HepG2 (cell line): Measurements from ENCODE around the gene SCP2. TPM values are rescaled to one million over a fixed set of nuclear protein-coding genes. Genes with fewer than 3 reads are reported as not detected.

Source experiments
- AGO1 ChIP-seq: fragments of 200-400 bp; formaldehyde crosslinking; IDR thresholded peaks from 2 replicates; pipeline ENCODE4 v1.6.1; 2017; ENCODE audit warnings: mild to moderate bottlenecking, low read depth, low read length, moderate library complexity; ENCODE audit not compliant: poor library complexity, severe bottlenecking
- ATF1 ChIP-seq: IDR thresholded peaks from 2 replicates; pipeline ENCODE4 v1.6.1; 2016; ENCODE audit warnings: mild to moderate bottlenecking, control low read depth
- BCL6 ChIP-seq: IDR thresholded peaks from 2 replicates; pipeline ENCODE4 v1.6.1; 2016; ENCODE audit warnings: missing genetic modification reagents, missing compliant biosample characterization
- DNMT3B ChIP-seq: conservative IDR thresholded peaks from 2 replicates; pipeline ENCODE4 v1.6.1; 2016; ENCODE audit warnings: missing biosample characterization, control low read depth
- KAT7 ChIP-seq: IDR thresholded peaks from 2 replicates; pipeline ENCODE4 v1.6.1; 2018; ENCODE audit warnings: borderline replicate concordance, missing compliant biosample characterization
- KDM2A ChIP-seq: sonication (generic); formaldehyde crosslinking; IDR thresholded peaks from 2 replicates; pipeline ENCODE4 v1.4.0; 2020; ENCODE audit warnings: low read depth, missing genetic modification reagents, borderline replicate concordance
- KDM5A ChIP-seq: fragments of 200-600 bp; sonication (generic); IDR thresholded peaks from 2 replicates; pipeline ENCODE4 v1.7.0; 2018; ENCODE audit warnings: antibody characterized with exemption, mild to moderate bottlenecking, low read length, borderline replicate concordance
- NCOA5 ChIP-seq: sonication (generic); formaldehyde crosslinking; IDR thresholded peaks from 2 replicates; pipeline ENCODE4 v1.4.0; 2020; ENCODE audit warnings: missing genetic modification reagents
- PRPF4 ChIP-seq: fragments of 200-400 bp; formaldehyde crosslinking; IDR thresholded peaks from 2 replicates; pipeline ENCODE4 v1.6.1; 2016; ENCODE audit warnings: low read length, low read depth; ENCODE audit not compliant: poor library complexity, severe bottlenecking
- RARA ChIP-seq: IDR thresholded peaks from 2 replicates; pipeline ENCODE4 v1.6.1; 2016; ENCODE audit warnings: missing genetic modification reagents, missing compliant biosample characterization
- RBFOX2 ChIP-seq: fragments of 200-400 bp; formaldehyde crosslinking; IDR thresholded peaks from 2 replicates; pipeline ENCODE4 v1.6.1; 2017; ENCODE audit warnings: low read depth, mild to moderate bottlenecking, low read length
- ZBTB7B ChIP-seq: sonication (generic); formaldehyde crosslinking; IDR thresholded peaks from 2 replicates; pipeline ENCODE4 v1.4.0; 2020; ENCODE audit warnings: missing genetic modification reagents
- ZIK1 ChIP-seq: sonication (generic); formaldehyde crosslinking; IDR thresholded peaks from 2 replicates; pipeline ENCODE4 v1.5.0; 2020; ENCODE audit warnings: mild to moderate bottlenecking, low read depth, missing genetic modification reagents, borderline replicate concordance
- polyA plus RNA-seq, 8 experiments: library from polyadenylated mRNA; depleted of rRNA in 3 of 8; stranded (reverse) in 7 of 8; unstranded in 1 of 8; fragments of >200 nt; fragmentation: Illumina TruSeq in 4 of 8; extraction: Trizol in 4 of 8; gene quantifications; 2 replicates each; pipeline versions ENCODE4 v1.2.1 to v1.2.3, GENCODE V29; 2011 to 2016; ENCODE audit warnings: low read depth in 4 of 8, missing spikeins in 1 of 8, mixed read lengths in 1 of 8; ENCODE audit not compliant: insufficient read depth in 1 of 8
- total RNA-seq, 5 experiments: library from RNA; depleted of rRNA; stranded (reverse); fragments of >200 nt; fragmentation: Illumina TruSeq; extraction: Trizol; gene quantifications; 2 replicates each; pipeline ENCODE4 v1.2.3, GENCODE V29; 2016; ENCODE audit warnings: low read depth in 1 of 5
- TF ChIP-seq, protein P1 (sequence below): sonication (generic); formaldehyde crosslinking; IDR thresholded peaks from 2 replicates; pipeline ENCODE4 v1.5.0; 2020; ENCODE audit warnings: missing genetic modification reagents
- TF ChIP-seq, protein P2 (sequence below): IDR thresholded peaks from 2 replicates; pipeline ENCODE4 v1.6.1; 2016; ENCODE audit warnings: low read depth, control low read depth
- TF ChIP-seq, protein P3 (sequence below): sonication (generic); formaldehyde crosslinking; IDR thresholded peaks from 2 replicates; pipeline ENCODE4 v1.9.0; 2021; ENCODE audit warnings: missing genetic modification reagents, mild to moderate bottlenecking, borderline replicate concordance
- TF ChIP-seq, protein P4 (sequence below): IDR thresholded peaks from 2 replicates; pipeline ENCODE4 v1.6.1; 2016; ENCODE audit warnings: missing genetic modification reagents, missing compliant biosample characterization
- TF ChIP-seq, protein P5 (sequence below): sonication (generic); formaldehyde crosslinking; IDR thresholded peaks from 2 replicates; pipeline ENCODE4 v1.8.0; 2023; ENCODE audit warnings: mild to moderate bottlenecking, missing genetic modification reagents
- TF ChIP-seq, protein P6 (sequence below): sonication (generic); formaldehyde crosslinking; IDR thresholded peaks from 2 replicates; pipeline ENCODE4 v1.4.0; 2020; ENCODE audit warnings: missing genetic modification reagents

The SCP2 gene
- total and polyA plus RNA-seq, 2 of the 13 experiments (the other 11 are each of a cell fraction or from before 2014, with no cell fraction given), result 59.0 to 133 TPM

DNA sequence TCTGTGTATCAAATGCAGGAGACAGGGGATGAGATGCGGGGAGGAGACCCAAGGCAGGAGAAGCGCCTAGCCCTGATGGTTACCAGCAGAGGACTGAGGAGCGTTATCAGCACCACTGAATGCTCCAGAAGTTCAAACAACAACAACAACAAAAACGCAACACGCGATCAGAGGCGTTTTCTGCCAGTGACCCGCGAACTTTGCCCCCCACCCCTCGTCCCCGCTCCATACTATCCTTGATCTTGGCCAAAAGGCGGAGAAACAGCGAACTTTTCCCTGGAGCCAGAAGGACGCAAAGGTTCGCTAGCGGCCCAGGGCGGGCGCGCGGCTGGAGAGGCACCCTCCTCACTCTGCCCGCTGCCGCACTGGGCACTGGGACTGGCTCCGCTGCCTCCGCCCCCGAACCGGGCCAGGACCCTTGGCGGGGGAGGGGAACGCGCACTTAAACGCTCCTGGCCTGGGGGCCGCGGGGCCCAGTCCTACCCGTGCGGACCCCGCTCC is 6.2 kb upstream of the SCP2 start (continued):
- TF ChIP-seq, protein P1, sequence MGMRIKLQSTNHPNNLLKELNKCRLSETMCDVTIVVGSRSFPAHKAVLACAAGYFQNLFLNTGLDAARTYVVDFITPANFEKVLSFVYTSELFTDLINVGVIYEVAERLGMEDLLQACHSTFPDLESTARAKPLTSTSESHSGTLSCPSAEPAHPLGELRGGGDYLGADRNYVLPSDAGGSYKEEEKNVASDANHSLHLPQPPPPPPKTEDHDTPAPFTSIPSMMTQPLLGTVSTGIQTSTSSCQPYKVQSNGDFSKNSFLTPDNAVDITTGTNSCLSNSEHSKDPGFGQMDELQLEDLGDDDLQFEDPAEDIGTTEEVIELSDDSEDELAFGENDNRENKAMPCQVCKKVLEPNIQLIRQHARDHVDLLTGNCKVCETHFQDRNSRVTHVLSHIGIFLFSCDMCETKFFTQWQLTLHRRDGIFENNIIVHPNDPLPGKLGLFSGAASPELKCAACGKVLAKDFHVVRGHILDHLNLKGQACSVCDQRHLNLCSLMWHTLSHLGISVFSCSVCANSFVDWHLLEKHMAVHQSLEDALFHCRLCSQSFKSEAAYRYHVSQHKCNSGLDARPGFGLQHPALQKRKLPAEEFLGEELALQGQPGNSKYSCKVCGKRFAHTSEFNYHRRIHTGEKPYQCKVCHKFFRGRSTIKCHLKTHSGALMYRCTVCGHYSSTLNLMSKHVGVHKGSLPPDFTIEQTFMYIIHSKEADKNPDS (CRISPR knock-in tag), result no peak
- TF ChIP-seq BCL6 (CRISPR knock-in tag), result peak; percentile 8; the same call in 1 of the 2 replicates
- no peak for TF ChIP-seq AGO1
- no peak for TF ChIP-seq KDM5A
- TF ChIP-seq ZBTB7B (CRISPR knock-in tag), result no peak
- TF ChIP-seq, protein P2, sequence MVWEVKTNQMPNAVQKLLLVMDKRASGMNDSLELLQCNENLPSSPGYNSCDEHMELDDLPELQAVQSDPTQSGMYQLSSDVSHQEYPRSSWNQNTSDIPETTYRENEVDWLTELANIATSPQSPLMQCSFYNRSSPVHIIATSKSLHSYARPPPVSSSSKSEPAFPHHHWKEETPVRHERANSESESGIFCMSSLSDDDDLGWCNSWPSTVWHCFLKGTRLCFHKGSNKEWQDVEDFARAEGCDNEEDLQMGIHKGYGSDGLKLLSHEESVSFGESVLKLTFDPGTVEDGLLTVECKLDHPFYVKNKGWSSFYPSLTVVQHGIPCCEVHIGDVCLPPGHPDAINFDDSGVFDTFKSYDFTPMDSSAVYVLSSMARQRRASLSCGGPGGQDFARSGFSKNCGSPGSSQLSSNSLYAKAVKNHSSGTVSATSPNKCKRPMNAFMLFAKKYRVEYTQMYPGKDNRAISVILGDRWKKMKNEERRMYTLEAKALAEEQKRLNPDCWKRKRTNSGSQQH (CRISPR knock-in tag), result no peak
- TF ChIP-seq, protein P3, sequence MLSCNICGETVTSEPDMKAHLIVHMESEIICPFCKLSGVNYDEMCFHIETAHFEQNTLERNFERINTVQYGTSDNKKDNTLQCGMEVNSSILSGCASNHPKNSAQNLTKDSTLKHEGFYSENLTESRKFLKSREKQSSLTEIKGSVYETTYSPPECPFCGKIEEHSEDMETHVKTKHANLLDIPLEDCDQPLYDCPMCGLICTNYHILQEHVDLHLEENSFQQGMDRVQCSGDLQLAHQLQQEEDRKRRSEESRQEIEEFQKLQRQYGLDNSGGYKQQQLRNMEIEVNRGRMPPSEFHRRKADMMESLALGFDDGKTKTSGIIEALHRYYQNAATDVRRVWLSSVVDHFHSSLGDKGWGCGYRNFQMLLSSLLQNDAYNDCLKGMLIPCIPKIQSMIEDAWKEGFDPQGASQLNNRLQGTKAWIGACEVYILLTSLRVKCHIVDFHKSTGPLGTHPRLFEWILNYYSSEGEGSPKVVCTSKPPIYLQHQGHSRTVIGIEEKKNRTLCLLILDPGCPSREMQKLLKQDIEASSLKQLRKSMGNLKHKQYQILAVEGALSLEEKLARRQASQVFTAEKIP, result no peak
- no peak for TF ChIP-seq KAT7 (CRISPR knock-in tag)
- no peak for TF ChIP-seq ATF1 (CRISPR knock-in tag)
- TF ChIP-seq KDM2A (CRISPR knock-in tag), result no peak
- no peak for TF ChIP-seq ZIK1 (CRISPR knock-in tag)
- peak; percentile 75 for TF ChIP-seq RBFOX2
- no peak for TF ChIP-seq PRPF4
- no peak for TF ChIP-seq DNMT3B
- TF ChIP-seq RARA (CRISPR knock-in tag), result 0 out of 2 replicates have a peak, but pooled peaks have one; percentile 9
- TF ChIP-seq, protein P4, sequence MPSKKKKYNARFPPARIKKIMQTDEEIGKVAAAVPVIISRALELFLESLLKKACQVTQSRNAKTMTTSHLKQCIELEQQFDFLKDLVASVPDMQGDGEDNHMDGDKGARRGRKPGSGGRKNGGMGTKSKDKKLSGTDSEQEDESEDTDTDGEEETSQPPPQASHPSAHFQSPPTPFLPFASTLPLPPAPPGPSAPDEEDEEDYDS (CRISPR knock-in tag), result no peak
- TF ChIP-seq, protein P5, sequence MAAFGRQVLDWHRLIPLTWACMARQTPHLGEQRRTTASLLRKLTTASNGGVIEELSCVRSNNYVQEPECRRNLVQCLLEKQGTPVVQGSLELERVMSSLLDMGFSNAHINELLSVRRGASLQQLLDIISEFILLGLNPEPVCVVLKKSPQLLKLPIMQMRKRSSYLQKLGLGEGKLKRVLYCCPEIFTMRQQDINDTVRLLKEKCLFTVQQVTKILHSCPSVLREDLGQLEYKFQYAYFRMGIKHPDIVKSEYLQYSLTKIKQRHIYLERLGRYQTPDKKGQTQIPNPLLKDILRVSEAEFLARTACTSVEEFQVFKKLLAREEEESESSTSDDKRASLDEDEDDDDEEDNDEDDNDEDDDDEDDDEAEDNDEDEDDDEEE (CRISPR knock-in tag), result no peak
- no peak for TF ChIP-seq NCOA5 (CRISPR knock-in tag)
- TF ChIP-seq, protein P6, sequence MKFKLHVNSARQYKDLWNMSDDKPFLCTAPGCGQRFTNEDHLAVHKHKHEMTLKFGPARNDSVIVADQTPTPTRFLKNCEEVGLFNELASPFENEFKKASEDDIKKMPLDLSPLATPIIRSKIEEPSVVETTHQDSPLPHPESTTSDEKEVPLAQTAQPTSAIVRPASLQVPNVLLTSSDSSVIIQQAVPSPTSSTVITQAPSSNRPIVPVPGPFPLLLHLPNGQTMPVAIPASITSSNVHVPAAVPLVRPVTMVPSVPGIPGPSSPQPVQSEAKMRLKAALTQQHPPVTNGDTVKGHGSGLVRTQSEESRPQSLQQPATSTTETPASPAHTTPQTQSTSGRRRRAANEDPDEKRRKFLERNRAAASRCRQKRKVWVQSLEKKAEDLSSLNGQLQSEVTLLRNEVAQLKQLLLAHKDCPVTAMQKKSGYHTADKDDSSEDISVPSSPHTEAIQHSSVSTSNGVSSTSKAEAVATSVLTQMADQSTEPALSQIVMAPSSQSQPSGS, result no peak
